ENCODE measurements around the gene MYO5A.

Gene MYO5A

GRCh38 chr15:52566889-52567288 is 38.2 kb upstream of the MYO5A start:
- ChIA-PET POLR2A (no interaction called here), CTCF (interaction anchor here (0.6 kb wide), 1 partner anchor 310 kb away, joined by 3 read pairs; no protein-coding TSS in a partner anchor)
- no peaks in the 10 kb centered on the region for H3K9me3 ChIP-seq (ENCODE audit: control insufficient read depth, insufficient read depth, low read depth, low read length)
- H3K4me1 ChIP-seq (ENCODE audit: control insufficient read depth, insufficient read depth, low read length) = peaks cover 12% of the 10 kb centered on the region
- peak overlapping the region; percentile 80 for H3K4me3 ChIP-seq (ENCODE audit: low read depth, low read length)
- H3K36me3 ChIP-seq (ENCODE audit: control insufficient read depth in 2 of 2, insufficient read depth in 1 of 2, low read length in 2 of 2) = peaks cover 0 to 3% of the 10 kb centered on the region in 2 experiments; a peak in 1 of 3 replicates
- TF ChIP-seq ZNF837 (tag by site-specific recombination; IDR thresholded peaks at IDR 0.05) = no peak
- TF ChIP-seq ZNF202 (tag by site-specific recombination; IDR thresholded peaks at IDR 0.05; ENCODE audit: borderline replicate concordance) = no peak
- TF ChIP-seq ZFP41 (tag by site-specific recombination; IDR thresholded peaks at IDR 0.05; ENCODE audit: borderline replicate concordance) = no peak
- TF ChIP-seq PRDM10 (tag by site-specific recombination; IDR thresholded peaks at IDR 0.05) = no peak
- TF ChIP-seq ATF2 (tag by site-specific recombination; IDR thresholded peaks at IDR 0.05; ENCODE audit: low read depth) = no peak
- TF ChIP-seq SALL2 (tag by site-specific recombination; IDR thresholded peaks at IDR 0.05; ENCODE audit: borderline replicate concordance) = no peak
- no peak for TF ChIP-seq ZNF843 (tag by site-specific recombination; IDR thresholded peaks at IDR 0.05)
- no peak for TF ChIP-seq WT1 (tag by site-specific recombination; IDR thresholded peaks at IDR 0.05)
- TF ChIP-seq ZNF645 (tag by site-specific recombination; IDR thresholded peaks at IDR 0.05) = no peak
- no peak for TF ChIP-seq ZSCAN5A (tag by site-specific recombination; IDR thresholded peaks at IDR 0.05)
- no peak for TF ChIP-seq TCF7L2 (IDR thresholded peaks at IDR 0.05; ENCODE audit: borderline replicate concordance, low read depth, low read length)
- TF ChIP-seq ZNF473 (tag by site-specific recombination; IDR thresholded peaks at IDR 0.05) = no peak
- TF ChIP-seq ZNF639 (tag by site-specific recombination; IDR thresholded peaks at IDR 0.05) = no peak
- no peak for TF ChIP-seq ZNF449 (tag by site-specific recombination; IDR thresholded peaks at IDR 0.05)
- H3K27ac ChIP-seq (ENCODE audit: extremely low read depth, low read depth, low read length) = no peak overlapping the region

All from HEK293 (cell line).